ENCODE measurements around the gene OR8B4. TPM values are rescaled to one million over a fixed set of nuclear protein-coding genes. Genes with fewer than 3 reads are reported as not detected.

The OR8B4 gene
- total and polyA plus RNA-seq, 2 experiments from 2014 or later: not detected

GRCh38 chr11:124441081-124441480 lies 16.4 kb upstream of the OR8B4 start:
- ATAC-seq (no peak), DNase-seq (ENCODE audit: low spot score) (peak; percentile 17)
- Mint-ChIP-seq H3K27ac (0 out of 2 replicates have a peak overlapping the region, but pooled peaks have one; percentile 2), H3K4me1 (no peaks in the 10 kb centered on the region), H3K4me3 (no peak overlapping the region), H3K36me3 (ENCODE audit: low read depth) (no peaks in the 10 kb centered on the region), H3K9me3 (no peaks in the 10 kb centered on the region), H3K27me3 (ENCODE audit: insufficient read depth, low read depth, poor library complexity) (peaks cover 1% of the 10 kb centered on the region)
- Histone ChIP-seq H3K27me3 (ENCODE audit: insufficient read depth) (no peaks in the 10 kb centered on the region), H3K27ac (ENCODE audit: low read depth) (no peak overlapping the region), H3K79me2 (replicated peaks; ENCODE audit: insufficient read depth) (no peaks in the 10 kb centered on the region), H3K36me3 (ENCODE audit: insufficient read depth) (no peaks in the 10 kb centered on the region), H3F3A (replicated peaks; ENCODE audit: low read depth) (no peaks in the 10 kb centered on the region), H2AFZ (peak overlapping the region; percentile 59), H3K9me2 (ENCODE audit: insufficient read depth) (peaks cover 9% of the 10 kb centered on the region), H3K4me2 (no peak overlapping the region), H4K20me1 (replicated peaks; ENCODE audit: insufficient read depth) (no peaks in the 10 kb centered on the region), H3K4me3 (no peak overlapping the region), H3K4me1 (ENCODE audit: insufficient read depth) (no peaks in the 10 kb centered on the region)
- no peak for TF ChIP-seq ZNF114 (CRISPR knock-in tag; IDR thresholded peaks at IDR 0.05)
- no peak for TF ChIP-seq EZH2 (IDR thresholded peaks at IDR 0.05; ENCODE audit: low read depth, unreplicated experiment)
- TF ChIP-seq CREB1 (CRISPR knock-in tag; IDR thresholded peaks at IDR 0.05; ENCODE audit: low read depth): no peak
- no peak for TF ChIP-seq ZNF331 (CRISPR knock-in tag; IDR thresholded peaks at IDR 0.05; ENCODE audit: low read depth)
- no peak for TF ChIP-seq EZH2phosphoT487 (IDR thresholded peaks at IDR 0.05; ENCODE audit: unreplicated experiment)
- no peak for TF ChIP-seq JUNB (IDR thresholded peaks at IDR 0.05; ENCODE audit: unreplicated experiment)
- no peak for TF ChIP-seq REST (IDR thresholded peaks at IDR 0.05; ENCODE audit: unreplicated experiment)
- no peak for TF ChIP-seq STAT1 (IDR thresholded peaks at IDR 0.05; ENCODE audit: unreplicated experiment)
- no peak for TF ChIP-seq NANOG (IDR thresholded peaks at IDR 0.05; ENCODE audit: borderline replicate concordance)
- no peak for TF ChIP-seq CTCF (conservative IDR thresholded peaks at IDR 0.05; ENCODE audit: low read depth in 2 of 2)

- peaks cover 9% of the 10 kb centered on the region for H3K9me2 ChIP-seq (ENCODE audit: insufficient read depth)
- H3K36me3 ChIP-seq (ENCODE audit: insufficient read depth): no peaks in the 10 kb centered on the region
- H2AFZ ChIP-seq: peak overlapping the region; percentile 59
- 0 out of 2 replicates have a peak overlapping the region, but pooled peaks have one; percentile 2 for H3K27ac Mint-ChIP-seq
- H3F3A ChIP-seq (replicated peaks; ENCODE audit: low read depth): no peaks in the 10 kb centered on the region
- no peaks in the 10 kb centered on the region for H3K79me2 ChIP-seq (replicated peaks; ENCODE audit: insufficient read depth)
- H3K4me1 Mint-ChIP-seq: no peaks in the 10 kb centered on the region
- no peak for ATAC-seq
- no peaks in the 10 kb centered on the region for H3K9me3 Mint-ChIP-seq
- no peaks in the 10 kb centered on the region for H3K27me3 ChIP-seq (ENCODE audit: insufficient read depth)
- H3K4me3 ChIP-seq: no peak overlapping the region
- no peak for DNase-seq (ENCODE audit: low spot score)
- peaks cover 1% of the 10 kb centered on the region for H3K27me3 Mint-ChIP-seq (ENCODE audit: insufficient read depth, low read depth, poor library complexity)
- no peaks in the 10 kb centered on the region for H4K20me1 ChIP-seq (replicated peaks; ENCODE audit: insufficient read depth)
- no peaks in the 10 kb centered on the region for H3K4me1 ChIP-seq (ENCODE audit: insufficient read depth)
- H3K4me3 Mint-ChIP-seq: no peak overlapping the region
- no peak overlapping the region for H3K27ac ChIP-seq (ENCODE audit: low read depth)
- no peaks in the 10 kb centered on the region for H3K36me3 Mint-ChIP-seq (ENCODE audit: low read depth)
- no peak overlapping the region for H3K4me2 ChIP-seq
- TF ChIP-seq STAT1 (IDR thresholded peaks at IDR 0.05; ENCODE audit: unreplicated experiment): no peak
- TF ChIP-seq EZH2 (IDR thresholded peaks at IDR 0.05; ENCODE audit: low read depth, unreplicated experiment): no peak
- TF ChIP-seq EZH2phosphoT487 (IDR thresholded peaks at IDR 0.05; ENCODE audit: unreplicated experiment): no peak
- TF ChIP-seq ETS1 (IDR thresholded peaks at IDR 0.05): no peak
- no peak for TF ChIP-seq CREB1 (CRISPR knock-in tag; IDR thresholded peaks at IDR 0.05; ENCODE audit: low read depth)
- no peak for TF ChIP-seq JUNB (IDR thresholded peaks at IDR 0.05; ENCODE audit: unreplicated experiment)
- no peak for TF ChIP-seq NANOG (IDR thresholded peaks at IDR 0.05; ENCODE audit: borderline replicate concordance)
- TF ChIP-seq ZNF331 (CRISPR knock-in tag; IDR thresholded peaks at IDR 0.05; ENCODE audit: low read depth): no peak
These were observed 15.9 kb upstream of the OR8B4 start for GRCh38 chr11:124440608-124441007.
